HG02884 (cell line): ENCODE measurements around the gene PCDH9.

Experiments used
- ATAC-seq: cut with Tn5 transposase; IDR thresholded peaks from one replicate; pipeline ENCODE4 v1.9.1; 2021; ENCODE audit warnings: mild to moderate bottlenecking, moderate library complexity; ENCODE audit not compliant: unreplicated experiment

The PCDH9 gene

GRCh38 chr13:67048821-67049150 is 181.3 kb downstream of the PCDH9 start:
- ATAC-seq = peak; percentile 13

GRCh38 chr13:67048084-67048820 is 181.9 kb downstream of the PCDH9 start:
- ATAC-seq = peak; percentile 93

- ATAC-seq = no peak
These were observed 184.8 kb downstream of the PCDH9 start for GRCh38 chr13:67045357-67045756.

DNA sequence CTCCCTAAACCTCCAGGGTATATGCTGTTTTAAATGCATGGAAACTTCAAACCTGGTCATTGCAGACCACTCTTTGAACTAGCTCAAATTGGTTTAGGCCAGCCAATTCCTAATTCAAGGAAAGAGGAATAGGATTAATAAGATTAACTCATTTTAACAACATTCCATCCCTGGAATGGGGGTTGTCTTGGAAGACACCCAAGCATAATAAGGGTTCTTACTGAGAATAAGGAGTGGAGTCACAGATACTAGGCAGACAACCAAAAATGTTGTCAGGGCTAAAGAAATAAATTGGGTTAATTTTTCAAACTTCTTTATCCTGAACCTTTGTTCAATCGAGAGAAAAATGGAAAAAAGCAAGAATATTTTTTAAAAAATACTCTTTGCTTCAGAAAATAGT is 186.2 kb downstream of the PCDH9 start:
- no peak for ATAC-seq

GRCh38 chr13:67042556-67042955 is 187.6 kb downstream of the PCDH9 start:
- ATAC-seq = no peak

DNA sequence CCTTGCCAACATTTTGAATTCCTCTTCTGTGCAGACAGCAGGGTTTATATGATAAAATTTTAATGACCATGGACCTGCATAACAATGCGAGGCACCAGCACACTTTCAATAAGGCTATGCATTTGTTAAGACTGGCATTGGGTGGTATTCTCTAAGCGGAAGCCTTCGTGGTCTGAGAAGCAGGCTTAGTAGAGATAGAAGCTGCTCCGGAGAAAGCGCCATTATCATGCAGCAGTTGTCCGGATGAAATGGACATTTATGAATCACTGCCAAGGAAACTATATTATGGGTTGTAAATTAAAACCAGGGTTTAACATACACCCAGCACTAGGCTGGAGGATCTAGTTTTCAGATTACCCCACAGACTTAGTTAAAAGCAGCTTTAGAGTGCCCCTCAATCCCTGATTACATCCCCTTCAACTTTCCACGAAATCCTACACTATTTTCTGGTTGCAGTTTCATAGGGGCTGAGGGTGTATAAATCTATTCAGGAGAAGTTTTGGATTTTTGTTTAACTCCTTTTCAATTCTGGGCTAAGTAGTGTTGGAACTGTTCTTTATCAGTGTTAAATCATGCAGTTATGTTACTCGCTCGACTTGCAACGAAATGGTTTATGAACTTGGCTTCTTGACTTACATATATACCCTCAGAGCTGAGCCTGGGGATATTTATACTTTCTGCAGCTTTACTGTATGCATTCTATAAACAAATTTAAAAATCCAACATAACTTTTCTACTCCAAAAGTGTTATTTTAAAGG is 193.3 kb downstream of the PCDH9 start:
- ATAC-seq = no peak

DNA sequence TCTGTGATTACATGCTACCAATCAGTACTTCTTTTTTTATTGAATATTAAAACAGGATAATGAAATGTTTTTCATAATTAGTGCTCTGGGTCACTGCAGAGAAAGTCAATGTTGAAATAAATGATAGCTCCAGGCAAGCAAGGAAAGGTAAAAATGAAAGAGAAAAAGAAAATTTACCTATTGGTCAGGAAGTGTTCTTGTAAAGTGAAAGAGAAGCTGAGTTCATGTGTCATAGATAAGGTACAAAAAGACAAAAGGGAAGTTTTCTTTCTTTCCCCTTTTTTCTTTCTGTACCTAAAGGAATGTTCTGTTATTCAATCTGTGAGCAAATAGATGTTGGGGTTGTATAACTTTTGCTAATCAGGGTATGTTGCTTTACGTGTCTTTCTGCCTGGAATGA is 197.0 kb downstream of the PCDH9 start:
- no peak for ATAC-seq

DNA sequence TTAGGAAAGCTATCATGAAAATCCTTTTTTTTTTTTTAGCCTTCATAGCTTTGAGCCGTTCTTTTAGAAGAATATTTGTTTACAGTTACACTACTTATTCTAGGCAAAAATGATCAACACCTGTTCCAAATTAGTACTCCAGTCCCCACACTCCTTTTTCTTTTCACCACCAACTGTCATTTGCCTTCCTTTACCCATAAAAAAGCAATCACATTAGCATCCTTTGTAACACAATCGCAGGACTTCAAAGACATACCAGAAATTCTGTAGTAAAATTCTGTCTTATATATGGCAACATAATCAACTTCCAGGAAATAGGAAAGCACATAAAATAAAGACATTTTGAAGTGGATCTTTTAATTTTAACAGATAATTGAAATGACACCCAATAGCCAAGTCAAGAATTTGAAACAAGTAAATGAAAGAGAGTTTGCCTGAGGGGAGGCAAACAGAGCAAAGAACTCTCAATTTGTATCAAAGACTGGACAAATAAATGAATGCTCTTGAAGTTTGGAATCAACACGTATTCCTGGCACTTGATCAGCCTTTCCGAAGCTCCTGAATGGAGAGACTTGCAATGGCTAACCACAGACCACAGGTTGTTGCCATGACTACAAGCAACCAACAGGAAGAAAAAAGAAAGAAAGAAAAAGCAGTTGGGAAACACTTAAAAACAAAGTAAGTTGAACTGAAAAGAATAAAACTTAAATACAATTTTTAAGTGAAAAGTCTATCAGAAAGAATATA is 206.8 kb downstream of the PCDH9 start:
- ATAC-seq = no peak

DNA sequence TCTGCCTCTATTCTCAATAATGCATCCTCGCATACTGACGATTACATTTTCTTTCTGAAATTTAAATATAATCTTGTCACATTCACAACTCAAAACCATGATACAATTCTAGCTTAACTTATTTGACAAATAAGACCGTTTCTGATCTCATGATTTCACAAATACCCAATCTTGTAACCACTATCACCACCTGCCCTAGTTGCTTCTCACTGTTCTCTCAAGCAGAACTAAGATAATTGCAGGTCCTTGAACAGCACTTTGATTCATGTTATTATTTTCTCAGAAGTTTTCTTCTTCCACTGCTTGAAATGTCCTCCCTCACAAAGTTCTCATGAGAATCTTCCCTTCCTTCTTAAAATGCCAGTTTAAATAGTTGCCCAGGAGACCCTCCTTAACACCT is 211.4 kb downstream of the PCDH9 start:
- no peak for ATAC-seq

- no peak for ATAC-seq
These were observed 212.9 kb downstream of the PCDH9 start for GRCh38 chr13:67017276-67017675.

DNA sequence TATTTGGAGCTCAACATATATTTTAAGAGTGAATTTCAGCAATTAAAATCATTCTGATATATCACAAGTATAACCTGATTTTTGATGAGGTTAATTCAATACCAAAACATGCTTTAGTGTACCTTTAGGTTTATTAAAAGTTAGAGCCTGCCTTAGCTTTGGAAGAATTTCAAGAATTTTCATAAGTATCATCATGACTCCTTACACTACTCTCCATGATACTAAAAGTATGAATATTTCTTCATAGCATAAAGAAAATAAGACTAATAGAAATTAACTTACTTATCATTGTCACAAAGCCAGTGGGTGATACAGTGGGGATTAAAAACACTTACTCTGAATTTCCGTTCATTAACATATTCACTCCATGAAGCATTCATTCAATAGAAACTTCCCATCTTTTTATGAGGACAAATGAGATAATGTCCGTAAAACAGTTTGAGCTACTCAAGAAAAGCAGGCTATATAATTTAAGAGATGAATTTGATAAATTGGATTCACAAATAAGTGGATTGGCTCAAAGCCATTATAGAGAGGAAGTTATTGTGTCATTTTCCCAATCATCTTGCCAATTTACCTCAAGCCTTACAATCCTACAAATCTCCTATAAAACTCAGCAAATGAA is 214.0 kb downstream of the PCDH9 start:
- ATAC-seq = no peak

DNA sequence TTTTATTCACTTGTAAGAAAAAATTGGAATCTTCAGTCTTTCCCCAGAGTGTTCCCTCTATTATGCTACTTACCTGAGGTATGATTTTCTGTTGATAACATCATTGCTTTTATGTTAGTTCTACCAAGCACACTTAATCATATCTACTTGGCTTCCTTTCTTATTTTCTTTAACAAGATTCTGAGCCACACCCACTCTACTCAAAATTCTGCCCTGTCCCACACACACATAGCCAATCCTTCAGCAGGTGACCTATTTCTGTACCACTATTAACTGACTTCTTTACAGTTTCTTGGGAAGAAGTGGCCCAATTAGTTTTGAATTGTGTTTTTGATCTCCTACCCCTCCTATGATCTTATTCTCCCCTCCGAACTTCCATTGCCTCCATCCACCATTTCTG is 215.7 kb downstream of the PCDH9 start:
- no peak for ATAC-seq

DNA sequence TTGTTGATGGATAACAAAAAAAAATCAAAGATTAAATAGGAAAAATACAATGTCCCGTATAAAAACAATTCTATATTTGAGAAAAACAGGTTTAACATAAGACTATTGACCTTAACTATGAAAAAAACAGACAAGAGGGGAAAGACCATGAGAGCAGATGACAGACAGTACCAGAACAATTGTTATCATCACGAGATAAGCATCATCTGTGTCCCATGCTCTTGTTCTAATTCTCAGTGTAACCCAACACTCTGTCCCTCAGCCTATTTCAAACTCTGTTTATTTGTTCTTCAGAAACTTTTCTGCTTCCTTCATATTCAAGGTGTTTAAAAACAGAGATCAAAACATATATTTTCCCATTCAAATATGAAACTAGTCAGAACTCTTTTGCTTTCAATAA is 216.4 kb downstream of the PCDH9 start:
- no peak for ATAC-seq

GRCh38 chr13:67008075-67008668 is 222.0 kb downstream of the PCDH9 start:
- ATAC-seq = no peak

DNA sequence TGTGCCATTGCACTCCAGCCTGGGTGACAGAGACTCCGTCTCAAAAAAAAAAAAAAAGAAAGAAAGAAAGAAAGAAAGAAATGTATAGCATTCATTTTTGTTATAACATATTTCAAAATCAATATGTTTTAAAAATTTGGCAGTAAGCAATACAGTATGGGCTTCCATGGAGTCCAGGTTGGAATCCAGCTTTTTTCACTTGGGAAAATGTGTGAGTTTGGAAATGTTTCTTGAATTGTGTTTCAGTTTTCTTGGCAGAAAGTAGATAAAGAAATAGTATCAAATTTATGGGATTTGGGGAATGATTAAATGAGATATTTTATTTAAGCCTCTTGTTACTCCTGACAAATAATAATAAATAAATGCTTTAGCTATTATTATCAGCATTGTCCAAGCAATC is 225.6 kb downstream of the PCDH9 start:
- ATAC-seq = no peak

DNA sequence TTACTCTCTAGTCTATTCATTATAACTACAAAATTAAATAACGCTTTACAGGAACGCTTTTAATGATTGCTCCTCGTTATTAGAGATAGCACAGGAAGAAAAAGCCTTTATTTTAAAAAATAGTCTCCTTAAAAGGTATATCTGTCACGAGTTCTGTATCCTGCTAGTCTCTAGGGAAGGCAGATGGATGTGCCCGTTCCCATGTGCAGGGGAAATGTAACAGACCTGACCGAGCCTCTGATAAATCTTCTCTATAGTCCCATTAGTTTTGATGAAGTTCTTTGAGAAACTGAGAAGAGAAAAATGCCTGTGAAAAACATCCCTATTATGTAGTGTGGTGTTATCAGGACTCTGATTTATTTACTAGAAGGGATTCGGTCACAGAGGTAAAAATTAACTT is 226.4 kb downstream of the PCDH9 start:
- ATAC-seq = no peak

DNA sequence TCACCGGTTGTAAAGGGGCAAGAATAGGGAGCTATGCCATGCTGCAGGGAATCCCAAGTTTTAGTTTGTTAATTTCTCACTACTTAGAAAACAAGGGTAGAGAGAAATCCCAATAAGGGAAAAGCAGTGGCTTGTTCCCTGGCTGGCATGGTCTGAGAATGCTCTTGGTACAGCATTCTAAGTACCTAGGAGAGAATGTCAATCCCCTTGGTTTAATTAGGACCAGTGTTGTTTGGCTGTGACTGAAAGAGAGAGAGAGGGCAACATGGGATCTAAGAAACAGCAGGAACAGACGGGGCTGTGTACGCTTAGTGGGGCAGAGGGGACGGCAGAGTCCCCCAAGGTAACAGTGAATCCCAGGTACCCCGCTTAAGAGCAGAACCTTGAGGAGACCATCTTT is 228.8 kb downstream of the PCDH9 start:
- no peak for ATAC-seq

- ATAC-seq = no peak
These were observed 233.6 kb downstream of the PCDH9 start for GRCh38 chr13:66996503-66996902.

- ATAC-seq = no peak
These were observed 234.9 kb downstream of the PCDH9 start for GRCh38 chr13:66995203-66995611.

DNA sequence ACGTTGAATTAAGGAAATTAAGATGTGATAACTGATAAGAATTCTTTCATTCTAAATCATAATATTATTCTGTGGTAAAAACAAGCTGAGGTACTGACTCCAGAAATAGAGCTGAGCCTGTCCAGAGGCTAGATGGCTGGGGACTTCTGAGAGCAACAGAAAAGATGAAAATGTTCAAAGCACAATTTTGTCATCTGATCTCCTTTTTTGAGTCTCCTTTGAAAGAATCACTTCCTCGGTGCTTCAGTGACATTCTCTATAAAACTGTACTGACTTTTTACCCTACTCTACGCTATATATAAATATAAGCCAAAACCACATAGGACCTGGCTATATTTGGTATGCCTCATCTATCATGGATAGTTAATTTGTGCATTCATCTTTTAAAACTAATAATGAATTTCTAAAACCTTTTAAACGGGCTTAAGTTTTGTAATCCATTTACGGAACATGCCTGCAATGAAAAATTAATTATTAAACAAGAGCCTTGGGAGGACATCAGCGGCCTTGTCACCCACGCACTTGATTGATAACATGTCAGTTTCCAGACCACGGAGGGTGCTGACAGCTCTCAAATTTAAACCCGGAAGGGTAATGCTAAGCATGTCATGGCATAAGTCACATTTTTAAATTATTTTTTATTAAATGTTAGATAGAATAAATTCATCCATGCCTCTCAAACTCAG is 235.5 kb downstream of the PCDH9 start:
- ATAC-seq = no peak

DNA sequence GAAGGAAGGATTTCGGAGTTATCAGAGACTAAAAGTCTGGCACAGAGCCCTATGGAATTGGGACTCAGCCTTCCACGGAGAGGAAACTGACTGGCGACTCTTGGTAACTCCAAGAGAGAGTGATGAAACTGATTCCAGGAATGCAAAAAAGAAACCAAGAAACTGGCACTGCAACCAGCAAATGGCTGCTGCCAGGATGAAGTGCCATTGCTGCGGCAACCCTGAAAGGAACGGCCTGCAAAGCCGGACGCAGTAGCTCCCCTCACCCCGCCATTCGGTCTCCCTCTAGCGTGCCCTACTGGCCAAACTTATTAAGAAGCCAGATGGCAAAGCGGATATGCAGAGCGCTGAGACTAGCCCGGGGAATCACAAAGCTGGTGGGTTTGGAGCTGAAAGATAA is 236.0 kb downstream of the PCDH9 start:
- no peak for ATAC-seq
